HEK293 (cell line): Measurements from ENCODE around the gene IGFBP4.

Source experiments
- CTCF ChIA-PET: fragments of 350-600 bp; formaldehyde crosslinking; extraction: SDS; loops from one replicate; lab custom pipeline; 2021; ENCODE audit warnings: antibody characterized with exemption; lab: Yijun Ruan, JAX
- POLR2A ChIA-PET: fragments of 300-600 bp; formaldehyde crosslinking; extraction: SDS; loops from one replicate; lab custom pipeline; 2020; ENCODE audit warnings: antibody characterized with exemption, inconsistent platforms; lab: Yijun Ruan, JAX
- H3K27ac ChIP-seq: fragments of 200-500 bp; sonication (Bioruptor generic); 2 replicates; pipeline ENCODE4 v1.5.1; 2014; ENCODE audit warnings: low read depth, low read length, control low read depth, inconsistent platforms; ENCODE audit errors: extremely low read depth
- H3K36me3 ChIP-seq, 2 experiments: fragments of 200-500 bp in 1 of 2; sonication (Bioruptor generic) in 1 of 2; 1 replicate in 1 of 2; 2 replicates in 1 of 2; pipeline ENCODE4 v1.5.1; 2014 to 2017; ENCODE audit warnings: inconsistent platforms in 2 of 2, low read length in 2 of 2; ENCODE audit not compliant: control insufficient read depth in 2 of 2, insufficient read depth in 1 of 2
- H3K4me1 ChIP-seq: fragments of 200-500 bp; sonication (Bioruptor generic); 2 replicates; pipeline ENCODE4 v1.5.1; 2014; ENCODE audit warnings: mild to moderate bottlenecking, low read length, inconsistent platforms; ENCODE audit not compliant: control insufficient read depth, insufficient read depth
- H3K4me3 ChIP-seq: 2 replicates; pipeline ENCODE4 v1.5.1; 2011; ENCODE audit warnings: low read depth, mild to moderate bottlenecking, control low read depth, low read length, moderate library complexity
- H3K9me3 ChIP-seq: fragments of 200-500 bp; sonication (Bioruptor generic); 2 replicates; pipeline ENCODE4 v1.5.1; 2014; ENCODE audit warnings: low read depth, low read length, inconsistent platforms; ENCODE audit not compliant: control insufficient read depth, insufficient read depth
- BCL11B ChIP-seq: fragments of 450-650 bp; formaldehyde crosslinking; IDR thresholded peaks from 2 replicates; pipeline ENCODE4 v1.5.1; 2016; ENCODE audit warnings: low read depth, missing biosample characterization, missing genetic modification characterization
- EGR2 ChIP-seq: fragments of 450-650 bp; formaldehyde crosslinking; IDR thresholded peaks from 2 replicates; pipeline ENCODE4 v1.5.1; 2016; ENCODE audit warnings: low read depth, missing biosample characterization, missing genetic modification characterization
- ELK4 ChIP-seq: IDR thresholded peaks from 2 replicates; pipeline ENCODE4 v1.6.1; 2011; ENCODE audit warnings: mild to moderate bottlenecking, low read depth, low read length, borderline replicate concordance
- KLF10 ChIP-seq: fragments of 450-650 bp; IDR thresholded peaks from 2 replicates; pipeline ENCODE4 v1.5.1; 2018; ENCODE audit warnings: missing biosample characterization, mild to moderate bottlenecking, missing genetic modification characterization
- KLF8 ChIP-seq: fragments of 450-650 bp; formaldehyde crosslinking; IDR thresholded peaks from 2 replicates; pipeline ENCODE4 v1.5.1; 2016; ENCODE audit warnings: missing biosample characterization, missing genetic modification characterization
- PATZ1 ChIP-seq: fragments of 450-650 bp; formaldehyde crosslinking; IDR thresholded peaks from 2 replicates; pipeline ENCODE4 v1.5.1; 2016; ENCODE audit warnings: missing biosample characterization, missing genetic modification characterization
- TRIM28 ChIP-seq: IDR thresholded peaks from 2 replicates; pipeline ENCODE4 v1.6.1; 2011; ENCODE audit warnings: low read length, control low read depth, borderline replicate concordance
- ZBTB10 ChIP-seq: fragments of 450-650 bp; formaldehyde crosslinking; IDR thresholded peaks from 2 replicates; pipeline ENCODE4 v1.5.1; 2016; ENCODE audit warnings: missing biosample characterization, missing genetic modification characterization
- ZIC2 ChIP-seq: fragments of 450-650 bp; formaldehyde crosslinking; IDR thresholded peaks from 2 replicates; pipeline ENCODE4 v1.5.1; 2016; ENCODE audit warnings: missing biosample characterization, missing genetic modification characterization
- ZNF350 ChIP-seq: fragments of 450-650 bp; formaldehyde crosslinking; IDR thresholded peaks from 2 replicates; pipeline ENCODE4 v1.5.0; 2017; ENCODE audit warnings: missing biosample characterization, mild to moderate bottlenecking, missing genetic modification characterization
- ZNF701 ChIP-seq: fragments of 450-650 bp; formaldehyde crosslinking; IDR thresholded peaks from 2 replicates; pipeline ENCODE4 v1.5.1; 2016; ENCODE audit warnings: missing biosample characterization, missing genetic modification characterization
- ZNF704 ChIP-seq: fragments of 450-650 bp; formaldehyde crosslinking; IDR thresholded peaks from 2 replicates; pipeline ENCODE4 v1.5.1; 2016; ENCODE audit warnings: missing biosample characterization, missing genetic modification characterization
- TF ChIP-seq, protein P1 (sequence below): fragments of 450-650 bp; formaldehyde crosslinking; IDR thresholded peaks from 2 replicates; pipeline ENCODE4 v1.5.1; 2017; ENCODE audit warnings: missing biosample characterization, missing genetic modification characterization
- TF ChIP-seq, protein P2 (sequence below): fragments of 450-650 bp; formaldehyde crosslinking; IDR thresholded peaks from 2 replicates; pipeline ENCODE4 v1.5.1; 2017; ENCODE audit warnings: missing biosample characterization, missing genetic modification characterization

The IGFBP4 gene

DNA sequence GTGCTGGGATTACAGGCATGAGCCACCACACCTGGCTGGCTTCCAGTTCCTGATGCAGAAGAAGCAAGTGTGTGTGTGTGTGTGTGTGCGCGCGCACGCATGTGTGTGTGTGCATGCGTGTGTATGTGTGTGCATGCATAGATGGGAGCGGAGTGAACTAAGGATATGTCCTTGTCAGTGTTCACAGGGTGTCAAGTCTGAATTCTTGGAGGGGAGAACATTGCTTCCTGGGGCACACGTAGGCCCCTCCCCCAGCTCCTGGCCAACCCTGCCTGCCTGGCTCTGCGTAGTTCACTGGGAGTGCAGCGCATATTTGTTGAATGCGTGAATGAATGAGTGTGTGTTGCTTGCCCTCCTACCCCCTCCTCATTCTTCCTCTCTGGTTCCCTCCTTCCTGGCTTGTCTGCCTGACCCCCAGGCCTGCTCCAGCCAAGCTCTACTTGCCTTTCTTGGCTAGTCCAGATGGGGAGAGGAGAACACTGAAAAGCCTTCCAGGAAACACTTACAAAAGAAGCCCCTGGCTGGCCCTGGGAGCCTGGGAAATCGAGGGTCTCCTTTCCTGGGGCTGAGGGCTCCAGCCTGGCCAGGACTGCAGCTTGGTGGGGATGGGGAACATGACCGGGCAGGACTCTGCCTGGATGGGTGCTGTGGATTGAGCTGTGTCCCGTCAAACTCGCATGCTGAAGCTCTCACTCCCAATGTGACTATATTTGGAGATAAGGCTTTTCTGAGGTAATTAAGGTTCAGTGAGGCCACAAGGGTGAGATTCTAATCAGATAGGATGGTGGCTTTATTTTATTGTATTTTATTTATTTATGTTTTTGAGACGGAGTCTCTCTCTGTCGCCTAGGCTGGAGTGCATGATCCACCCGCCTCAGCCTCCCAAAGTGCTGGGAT is 27.9 kb downstream of the IGFBP4 start:
- no peaks in the 10 kb centered on the region; the same call in 1 of the 2 replicates for H3K4me1 ChIP-seq
- no peaks in the 10 kb centered on the region for H3K36me3 ChIP-seq
- no peaks in the 10 kb centered on the region for H3K9me3 ChIP-seq
- no peak overlapping the region for H3K4me3 ChIP-seq
- H3K27ac ChIP-seq = no peak overlapping the region; the same call in 1 of the 2 replicates
- TF ChIP-seq ZNF704 (tag by site-specific recombination) (no peak), ZNF350 (no peak), ZNF701 (tag by site-specific recombination) (no peak), ZBTB10 (tag by site-specific recombination) (0 out of 2 replicates have a peak, but pooled peaks have one; percentile 22), PATZ1 (tag by site-specific recombination) (0 out of 2 replicates have a peak, but pooled peaks have one; percentile 15)
- TF ChIP-seq, protein P1, sequence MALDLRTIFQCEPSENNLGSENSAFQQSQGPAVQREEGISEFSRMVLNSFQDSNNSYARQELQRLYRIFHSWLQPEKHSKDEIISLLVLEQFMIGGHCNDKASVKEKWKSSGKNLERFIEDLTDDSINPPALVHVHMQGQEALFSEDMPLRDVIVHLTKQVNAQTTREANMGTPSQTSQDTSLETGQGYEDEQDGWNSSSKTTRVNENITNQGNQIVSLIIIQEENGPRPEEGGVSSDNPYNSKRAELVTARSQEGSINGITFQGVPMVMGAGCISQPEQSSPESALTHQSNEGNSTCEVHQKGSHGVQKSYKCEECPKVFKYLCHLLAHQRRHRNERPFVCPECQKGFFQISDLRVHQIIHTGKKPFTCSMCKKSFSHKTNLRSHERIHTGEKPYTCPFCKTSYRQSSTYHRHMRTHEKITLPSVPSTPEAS (tag by site-specific recombination) = peak; percentile 87
- TF ChIP-seq, protein P2, sequence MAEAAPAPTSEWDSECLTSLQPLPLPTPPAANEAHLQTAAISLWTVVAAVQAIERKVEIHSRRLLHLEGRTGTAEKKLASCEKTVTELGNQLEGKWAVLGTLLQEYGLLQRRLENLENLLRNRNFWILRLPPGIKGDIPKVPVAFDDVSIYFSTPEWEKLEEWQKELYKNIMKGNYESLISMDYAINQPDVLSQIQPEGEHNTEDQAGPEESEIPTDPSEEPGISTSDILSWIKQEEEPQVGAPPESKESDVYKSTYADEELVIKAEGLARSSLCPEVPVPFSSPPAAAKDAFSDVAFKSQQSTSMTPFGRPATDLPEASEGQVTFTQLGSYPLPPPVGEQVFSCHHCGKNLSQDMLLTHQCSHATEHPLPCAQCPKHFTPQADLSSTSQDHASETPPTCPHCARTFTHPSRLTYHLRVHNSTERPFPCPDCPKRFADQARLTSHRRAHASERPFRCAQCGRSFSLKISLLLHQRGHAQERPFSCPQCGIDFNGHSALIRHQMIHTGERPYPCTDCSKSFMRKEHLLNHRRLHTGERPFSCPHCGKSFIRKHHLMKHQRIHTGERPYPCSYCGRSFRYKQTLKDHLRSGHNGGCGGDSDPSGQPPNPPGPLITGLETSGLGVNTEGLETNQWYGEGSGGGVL (tag by site-specific recombination) = no peak
- ChIA-PET CTCF (interaction anchor here (0.6 to 1.9 kb wide), 7 partner anchors 21 to 62 kb away, joined by 3 to 6 read pairs (median 4); no protein-coding TSS in a partner anchor), POLR2A (interaction anchor here (0.6 kb wide), 2 partner anchors 29 to 56 kb away, joined by 3 read pairs; no protein-coding TSS in a partner anchor)

- CTCF ChIA-PET = interaction anchor here (0.6 to 1.9 kb wide), 7 partner anchors 9 to 61 kb away, joined by 3 to 6 read pairs (median 4); no protein-coding TSS in a partner anchor
- Histone ChIP-seq H3K9me3 (no peaks in the 10 kb centered on the region), H3K4me1 (no peaks in the 10 kb centered on the region; the same call in 1 of the 2 replicates), H3K4me3 (no peak overlapping the region), H3K36me3 (no peaks in the 10 kb centered on the region), H3K27ac (no peak overlapping the region)
- POLR2A ChIA-PET = interaction anchor here (0.6 kb wide), 2 partner anchors 54 to 57 kb away, joined by 3 read pairs; partner anchors contain the start of gene TOP2A
- no peak for TF ChIP-seq KLF10 (tag by site-specific recombination)
- TF ChIP-seq ELK4 = no peak
- 0 out of 2 replicates have a peak, but pooled peaks have one; percentile 6 for TF ChIP-seq TRIM28
- TF ChIP-seq KLF8 = no peak
- TF ChIP-seq EGR2 (tag by site-specific recombination) = no peak
- no peak for TF ChIP-seq ZIC2
- TF ChIP-seq BCL11B = no peak
Measured at GRCh38 chr17:40471846-40472732, 28.8 kb downstream of the IGFBP4 start.
